HEK293 (cell line): ENCODE measurements around the gene FAAH2.

ENCODE experiments used
- CTCF ChIP-seq: fragments of 450-650 bp; formaldehyde crosslinking; IDR thresholded peaks from 2 replicates; pipeline ENCODE4 v1.5.1; 2016; ENCODE audit warnings: missing biosample characterization, missing genetic modification characterization
- GLIS2 ChIP-seq: fragments of 450-650 bp; formaldehyde crosslinking; IDR thresholded peaks from 2 replicates; pipeline ENCODE4 v1.5.1; 2016; ENCODE audit warnings: missing biosample characterization, missing genetic modification characterization
- HOXD13 ChIP-seq: sonication (generic); formaldehyde crosslinking; IDR thresholded peaks from 2 replicates; pipeline ENCODE4 v1.8.0; 2022; ENCODE audit warnings: missing genetic modification reagents, borderline replicate concordance
- REST ChIP-seq: fragments of 450-650 bp; formaldehyde crosslinking; IDR thresholded peaks from 2 replicates; pipeline ENCODE4 v1.5.1; 2016; ENCODE audit warnings: missing biosample characterization, missing genetic modification characterization
- TRIM28 ChIP-seq: IDR thresholded peaks from 2 replicates; pipeline ENCODE4 v1.6.1; 2011; ENCODE audit warnings: low read length, control low read depth, borderline replicate concordance
- ZBTB6 ChIP-seq: fragments of 450-650 bp; formaldehyde crosslinking; IDR thresholded peaks from 2 replicates; pipeline ENCODE4 v1.5.1; 2017; ENCODE audit warnings: missing biosample characterization, missing genetic modification characterization
- ZFP41 ChIP-seq: fragments of 450-650 bp; formaldehyde crosslinking; IDR thresholded peaks from 2 replicates; pipeline ENCODE4 v1.5.1; 2016; ENCODE audit warnings: missing biosample characterization, missing genetic modification characterization, borderline replicate concordance
- ZNF121 ChIP-seq: fragments of 450-650 bp; formaldehyde crosslinking; IDR thresholded peaks from 2 replicates; pipeline ENCODE4 v1.5.1; 2016; ENCODE audit warnings: missing biosample characterization, missing genetic modification characterization
- ZNF133 ChIP-seq: fragments of 450-650 bp; formaldehyde crosslinking; IDR thresholded peaks from 2 replicates; pipeline ENCODE4 v1.5.1; 2016; ENCODE audit warnings: missing biosample characterization, missing genetic modification characterization
- ZNF138 ChIP-seq: fragments of 450-650 bp; formaldehyde crosslinking; IDR thresholded peaks from 2 replicates; pipeline ENCODE4 v1.5.1; 2016; ENCODE audit warnings: missing biosample characterization, missing genetic modification characterization, borderline replicate concordance
- ZNF48 ChIP-seq: fragments of 450-650 bp; formaldehyde crosslinking; IDR thresholded peaks from 2 replicates; pipeline ENCODE4 v1.5.1; 2016; ENCODE audit warnings: missing biosample characterization, missing genetic modification characterization
- ZNF560 ChIP-seq: fragments of 450-650 bp; formaldehyde crosslinking; IDR thresholded peaks from 2 replicates; pipeline ENCODE4 v1.5.1; 2017; ENCODE audit warnings: missing biosample characterization, missing genetic modification characterization, borderline replicate concordance
- ZNF596 ChIP-seq: fragments of 450-650 bp; IDR thresholded peaks from 2 replicates; pipeline ENCODE4 v1.5.0; 2018; ENCODE audit warnings: missing biosample characterization, mild to moderate bottlenecking, missing genetic modification characterization, moderate library complexity

GRCh38 chrX:57528670-57529255 is 242.3 kb downstream of the FAAH2 start:
- TF ChIP-seq ZNF138 (tag by site-specific recombination) (no peak), ZNF48 (tag by site-specific recombination) (no peak), ZNF121 (tag by site-specific recombination) (no peak), CTCF (tag by site-specific recombination) (no peak), TRIM28 (no peak), HOXD13 (no peak), GLIS2 (tag by site-specific recombination) (no peak), ZNF560 (tag by site-specific recombination) (no peak), REST (tag by site-specific recombination) (no peak), ZNF596 (tag by site-specific recombination) (no peak), ZFP41 (tag by site-specific recombination) (no peak), ZNF133 (tag by site-specific recombination) (no peak), ZBTB6 (tag by site-specific recombination) (no peak)
